DMS 273 (cell line): ENCODE measurements around the gene NLRX1.
"Not testable (repeated sequence)": the region's sequence is repeated elsewhere in the genome, so short reads cannot be mapped to it uniquely, and the experiment has no call there.

Source experiments
- DNase-seq: peaks from one replicate; lab custom pipeline; 2025; ENCODE audit not compliant: unreplicated experiment; lab: John Stamatoyannopoulos, UW

Gene NLRX1

DNA sequence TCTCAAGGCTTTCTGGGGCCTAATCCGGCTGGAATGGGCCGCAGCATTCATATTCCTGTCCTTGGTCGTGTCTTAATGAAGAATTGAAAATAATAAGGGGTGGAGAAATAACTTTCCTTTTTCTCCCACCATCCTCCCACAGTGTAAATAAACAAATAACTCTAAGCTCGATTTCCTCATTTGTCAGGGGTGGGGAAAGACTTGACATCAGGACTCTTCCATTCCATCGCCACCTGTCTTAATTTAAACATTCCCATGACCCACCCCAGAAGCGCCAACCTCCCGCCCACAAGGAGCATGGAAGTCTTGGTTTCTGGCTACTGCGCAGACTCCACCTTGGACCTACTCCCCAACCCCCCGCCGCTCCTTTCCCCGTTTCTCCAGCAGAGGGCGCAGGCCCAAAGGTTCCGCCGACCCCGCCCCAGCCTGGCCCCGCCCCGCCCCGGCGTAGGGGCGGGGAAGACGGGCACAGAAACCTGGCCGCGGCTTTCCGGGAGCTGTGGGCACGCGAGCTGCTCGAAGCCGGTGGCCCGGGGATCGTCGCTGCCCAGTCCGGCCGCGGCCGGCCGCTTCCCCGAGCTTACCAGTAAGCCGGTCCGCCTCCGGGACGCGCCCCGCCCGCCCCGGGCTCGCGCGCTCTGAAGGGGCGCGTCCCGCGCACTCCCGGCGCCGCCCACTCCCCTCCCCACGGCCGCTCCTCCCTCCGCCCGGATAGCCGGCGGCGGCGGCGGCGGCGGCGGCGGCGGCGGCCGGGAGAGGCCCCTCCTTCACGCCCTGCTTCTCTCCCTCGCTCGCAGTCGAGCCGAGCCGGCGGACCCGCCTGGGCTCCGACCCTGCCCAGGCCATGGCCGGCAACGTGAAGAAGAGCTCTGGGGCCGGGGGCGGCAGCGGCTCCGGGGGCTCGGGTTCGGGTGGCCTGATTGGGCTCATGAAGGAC is 37.3 kb downstream of the NLRX1 start, which contains the start of gene CBL:
Gene CBL (plus strand): TSS at position 766 of the 937 bp plus-strand sequence. CDS start 79 bp downstream, at position 845.
- peak; percentile 94 for DNase-seq

DNA sequence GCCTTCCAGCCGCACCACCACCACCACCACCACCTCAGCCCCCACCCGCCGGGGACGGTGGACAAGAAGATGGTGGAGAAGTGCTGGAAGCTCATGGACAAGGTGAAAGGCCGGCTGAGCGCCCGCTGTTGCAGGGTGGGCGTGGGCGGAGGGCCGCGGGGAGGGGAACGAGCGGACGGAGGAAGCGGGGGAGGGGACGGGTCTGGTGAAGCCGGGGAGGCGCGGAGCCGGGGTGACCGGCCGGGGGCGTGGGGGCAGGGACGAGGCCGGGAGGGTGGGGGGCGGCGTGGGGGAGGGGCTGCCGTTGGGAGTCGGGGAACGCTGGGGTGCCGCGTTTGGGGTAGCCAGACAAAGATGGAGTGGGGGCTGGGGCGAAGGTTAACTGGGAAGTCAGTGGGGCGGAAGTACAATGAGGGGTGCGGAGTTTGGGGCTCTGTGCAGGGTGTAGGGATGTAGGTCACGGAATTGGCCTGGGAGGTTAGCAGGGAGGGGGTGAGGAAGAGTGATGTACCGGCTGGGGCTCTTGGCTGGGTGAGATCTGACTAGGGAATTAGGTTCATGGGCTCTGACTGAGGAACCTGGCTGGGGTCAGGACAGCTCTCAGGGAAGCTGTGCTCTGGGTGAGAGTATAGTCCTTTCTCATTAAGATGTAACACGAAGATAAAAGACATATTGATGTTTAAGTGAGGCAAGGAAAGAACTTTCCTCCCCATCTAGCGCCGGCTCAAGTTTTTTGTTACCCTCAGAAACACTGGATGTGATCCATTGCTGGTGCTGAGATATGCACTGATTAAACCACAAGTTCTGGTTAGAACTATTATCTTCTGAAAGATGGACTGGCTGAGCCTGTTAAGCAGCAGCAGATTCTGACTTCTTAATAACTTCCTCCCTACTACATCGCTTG is 38.2 kb downstream of the NLRX1 start:
- peak; percentile 64 for DNase-seq

DNA sequence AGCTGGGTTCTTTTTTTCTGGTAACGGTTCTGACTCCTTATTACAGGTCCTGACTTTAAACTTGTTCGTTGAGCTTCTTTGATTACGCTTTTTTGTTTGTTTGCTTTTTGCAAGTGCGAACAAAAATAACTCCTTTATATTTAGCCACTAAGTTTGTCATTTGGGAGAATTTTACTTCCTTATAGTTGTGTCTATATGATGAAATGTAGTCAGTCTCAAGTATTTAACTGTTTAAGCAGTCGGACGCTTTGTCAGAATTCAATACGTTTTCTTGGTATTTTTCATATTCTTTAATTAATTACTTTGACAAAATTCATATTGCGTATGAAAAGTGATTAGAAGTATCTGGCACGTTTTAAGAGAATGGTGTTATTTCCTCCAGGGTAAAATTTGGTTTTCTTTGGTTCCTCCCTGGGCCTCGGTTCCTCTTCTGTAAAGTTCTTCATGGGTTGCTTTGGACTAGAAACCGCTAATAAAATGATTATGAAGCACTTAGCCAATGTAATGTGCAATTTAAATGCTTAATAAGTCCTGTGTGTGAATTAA is 39.0 kb downstream of the NLRX1 start:
- DNase-seq = no peak

DNA sequence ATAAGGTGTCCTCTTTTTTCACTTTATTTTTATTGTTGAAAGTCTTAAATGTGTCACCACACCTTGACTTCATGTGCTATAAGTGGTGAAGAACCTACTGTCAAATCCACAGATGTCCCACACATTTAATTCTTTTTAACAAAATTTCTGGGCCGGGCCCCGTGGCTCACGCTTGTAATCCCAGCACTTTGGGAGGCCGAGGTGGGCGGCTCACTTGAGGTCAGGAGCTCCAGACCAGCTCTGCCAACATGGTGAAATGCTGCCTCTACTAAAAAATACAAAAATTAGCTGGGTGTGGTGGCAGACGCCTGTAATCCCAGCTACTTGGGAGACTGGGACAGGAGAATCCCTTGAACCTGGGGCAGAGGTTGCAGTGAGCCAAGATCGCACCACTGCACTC is 40.7 kb downstream of the NLRX1 start:
- DNase-seq = no peak

DNA sequence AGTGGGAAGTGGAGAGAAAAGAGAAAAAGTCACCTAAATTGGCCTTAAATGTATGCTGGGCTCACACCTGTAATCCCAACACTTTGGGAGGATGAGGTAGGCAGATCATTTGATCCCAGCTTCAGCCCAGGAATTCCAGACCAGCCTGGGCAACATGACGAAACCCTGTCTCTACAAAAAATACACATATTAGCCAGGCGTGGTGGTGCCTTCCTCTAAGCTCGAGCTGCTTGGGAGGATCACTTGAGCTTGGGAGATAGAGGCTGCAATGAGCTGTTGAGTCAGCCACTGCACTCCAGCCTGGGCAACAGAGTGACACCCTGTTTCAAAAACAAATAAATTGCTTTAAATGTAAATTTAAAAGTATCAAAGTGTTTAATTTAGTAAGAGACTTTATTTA is 41.5 kb downstream of the NLRX1 start:
- no peak for DNase-seq

DNA sequence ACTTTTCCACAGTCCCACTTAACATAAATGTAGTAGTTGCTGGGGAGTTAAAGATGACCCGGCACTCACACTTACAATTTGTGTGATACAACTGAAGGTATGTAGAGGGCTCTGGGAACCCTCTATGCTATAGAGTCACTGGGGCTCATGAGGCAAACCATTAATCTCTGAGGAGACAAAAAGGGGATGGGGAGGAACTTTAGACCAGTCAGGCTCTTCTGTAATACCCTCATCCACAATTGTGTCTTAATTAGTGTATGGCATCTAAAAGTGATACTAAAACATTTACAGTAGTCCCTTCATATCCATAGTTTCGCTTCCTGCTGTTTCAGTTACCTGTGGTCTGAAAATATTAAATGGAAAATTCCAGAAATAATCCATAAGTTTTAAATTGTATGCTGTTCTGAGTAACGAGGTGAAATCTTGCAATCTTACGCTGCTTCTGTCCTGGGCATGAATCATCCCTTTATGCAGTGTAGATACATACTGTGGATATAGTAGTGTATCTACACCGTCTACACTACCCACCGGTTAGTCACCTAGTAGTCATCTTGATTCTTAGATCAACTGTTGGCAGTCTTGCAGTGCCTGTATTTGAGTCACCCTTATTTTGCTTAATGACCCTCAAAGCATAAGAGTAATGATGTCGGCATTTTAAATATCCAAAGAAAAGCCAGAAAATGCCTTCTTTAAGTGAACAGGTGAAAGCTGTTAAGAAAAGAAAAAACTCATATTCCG is 49.8 kb downstream of the NLRX1 start:
- no peak for DNase-seq

DNA sequence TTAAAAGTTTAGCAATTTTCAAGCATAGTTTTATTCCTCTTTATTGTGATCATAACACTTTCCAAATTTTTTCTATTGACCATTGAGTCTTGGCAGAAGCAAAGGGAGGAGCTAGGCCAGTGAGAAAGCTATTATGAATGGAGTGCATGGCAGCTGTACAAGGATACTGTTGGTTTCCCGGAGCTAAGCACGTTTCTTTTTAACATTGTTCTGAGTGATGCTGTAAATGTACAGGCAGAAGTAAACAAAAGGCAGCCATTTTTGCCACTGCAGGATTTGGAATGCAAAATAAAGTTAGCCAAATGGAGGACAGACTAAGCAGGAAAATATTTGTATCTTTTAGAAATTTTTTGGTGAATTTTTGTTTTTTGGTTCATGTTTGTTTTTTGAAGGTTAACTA is 53.8 kb downstream of the NLRX1 start:
- peak; percentile 46 for DNase-seq

DNA sequence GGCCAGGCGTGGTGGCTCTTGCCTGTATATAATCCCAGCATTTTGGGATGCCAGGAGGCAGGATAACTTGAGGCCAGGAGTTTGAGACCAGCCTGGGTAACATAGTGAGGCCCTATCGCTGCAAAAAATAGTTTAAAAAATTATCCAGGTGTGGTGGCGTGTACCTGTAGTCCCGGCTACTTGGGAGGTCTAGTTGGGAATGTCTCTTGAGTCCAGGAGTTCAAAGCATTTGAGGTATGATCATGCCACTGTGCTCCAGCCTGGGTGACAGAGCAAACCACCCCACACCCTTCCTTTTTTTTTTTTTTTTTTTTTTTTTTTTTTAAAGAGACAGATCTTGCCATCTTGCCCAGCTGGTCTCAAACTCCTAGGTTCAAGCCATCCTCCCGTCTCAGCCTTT is 54.4 kb downstream of the NLRX1 start:
- DNase-seq = no peak

DNA sequence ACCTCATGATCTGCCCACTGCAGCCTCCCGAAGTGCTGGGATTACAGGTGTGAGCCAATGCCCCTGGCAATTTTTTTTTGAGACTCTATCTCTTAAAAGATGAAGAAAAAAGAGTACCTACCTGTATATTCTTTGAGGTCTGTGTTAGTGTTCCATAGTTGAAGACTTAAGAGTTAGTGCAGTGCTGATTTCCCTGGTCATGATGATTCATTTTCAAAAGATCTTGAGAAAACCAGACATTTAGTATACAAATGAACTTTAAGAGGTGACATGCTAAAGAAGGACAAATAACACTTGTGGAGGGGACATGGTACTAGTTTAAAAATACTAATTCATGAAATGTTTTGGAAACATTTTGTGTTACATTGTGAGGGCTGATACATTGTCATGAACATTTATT is 55.3 kb downstream of the NLRX1 start:
- no peak for DNase-seq

DNA sequence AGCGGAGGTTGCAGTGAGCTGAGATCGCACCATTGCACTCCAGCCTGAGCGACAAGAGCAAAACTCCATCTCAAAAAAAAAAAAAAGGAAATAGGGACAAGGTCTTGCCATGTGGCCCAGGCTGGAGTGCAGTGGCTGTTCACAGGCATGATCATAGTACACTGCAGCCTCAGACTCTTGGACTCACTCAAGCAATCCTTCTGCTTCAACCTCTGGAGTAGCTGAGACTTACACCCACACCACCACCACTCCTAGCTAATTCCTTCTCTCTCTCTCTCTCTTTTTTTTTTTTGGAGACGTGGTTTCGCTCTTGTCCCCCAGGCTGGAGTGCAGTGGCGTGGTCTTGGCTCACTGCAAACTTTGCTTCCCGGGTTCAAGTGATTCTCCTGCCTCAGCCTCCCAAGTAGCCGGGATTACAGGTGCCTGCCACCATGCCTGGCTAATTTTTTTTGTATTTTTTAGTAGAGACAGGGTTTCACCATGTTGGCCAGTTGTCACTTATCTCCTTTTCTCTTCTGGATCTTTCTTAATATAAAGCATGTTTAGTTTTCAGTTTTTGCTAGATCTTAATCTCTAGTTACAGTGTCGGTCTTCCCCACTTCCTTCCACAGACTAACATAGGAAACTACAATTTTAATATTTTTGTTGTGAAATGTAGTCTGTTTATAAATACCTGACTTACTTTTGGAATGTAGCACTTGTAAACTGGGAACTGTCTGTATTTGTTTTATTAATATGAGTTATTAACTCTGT is 60.2 kb downstream of the NLRX1 start:
- not testable (repeated sequence) for DNase-seq

DNA sequence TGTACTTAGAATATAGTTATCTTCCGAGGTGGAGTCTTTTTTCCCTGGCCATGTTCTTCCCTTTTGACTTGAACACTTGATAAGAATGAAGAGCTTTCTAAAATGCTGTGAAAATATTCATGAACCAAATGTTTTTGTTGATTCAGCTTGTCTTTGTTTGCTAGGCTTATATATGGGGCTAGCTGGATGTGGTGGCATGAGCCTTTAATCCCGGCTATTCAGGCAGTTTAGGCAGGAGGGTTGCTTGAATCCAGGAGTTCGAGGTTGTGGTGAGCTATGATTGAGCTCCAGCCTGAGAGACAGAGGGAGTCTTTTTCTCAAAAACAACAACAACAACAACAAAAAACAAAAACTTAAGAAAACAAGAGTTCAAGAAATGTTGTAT is 60.8 kb downstream of the NLRX1 start:
- no peak for DNase-seq

DNA sequence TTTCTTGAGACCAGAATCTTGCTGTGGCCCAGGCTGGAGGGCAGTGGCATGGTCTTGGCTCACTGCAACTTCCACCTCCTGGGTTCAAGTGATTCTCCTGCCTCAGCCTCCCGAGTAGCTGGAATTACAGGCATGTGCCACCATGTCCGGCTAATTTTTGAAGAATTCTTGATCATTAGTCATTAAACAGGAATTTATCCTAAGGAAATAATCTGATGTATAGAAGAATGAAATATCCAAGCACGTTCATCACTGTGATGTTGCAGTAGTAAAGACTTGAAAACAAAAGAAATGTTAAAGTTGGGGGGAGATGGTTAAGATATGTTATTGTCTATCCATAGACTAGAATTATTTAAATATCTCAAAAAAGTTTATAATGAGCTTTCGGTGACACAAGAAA is 61.2 kb downstream of the NLRX1 start:
- DNase-seq = no peak
